Choroid plexus epithelial cell (primary cell): Measurements from ENCODE around the gene ST8SIA6.
A peak's percentile ranks its signal among the peaks of the same experiment; 100 is the strongest.
"Not testable (repeated sequence)": the region's sequence is repeated elsewhere in the genome, so short reads cannot be mapped to it uniquely, and the experiment has no call there.

ENCODE experiments used
- DNase-seq: peaks from one replicate; pipeline ENCODE4 v3.0.0-alpha.2; 2010; ENCODE audit warnings: low read depth
- H3K4me3 ChIP-seq: 2 replicates; pipeline ENCODE4 v1.5.1; 2011; ENCODE audit warnings: low read depth, mild to moderate bottlenecking, control low read depth, low read length, moderate library complexity
- CTCF ChIP-seq: conservative IDR thresholded peaks from 2 replicates; pipeline ENCODE4 v1.5.1; 2011; ENCODE audit warnings: low read depth, mild to moderate bottlenecking, control low read depth, inconsistent platforms, low read length, moderate library complexity

The ST8SIA6 gene

GRCh38 chr10:17454161-17455014, at the start of gene ST8SIA6:
Gene ST8SIA6 (minus strand): TSS chr10:17454595. CDS start chr10:17454255, 340 bp downstream.
- TF ChIP-seq CTCF, result no peak
- H3K4me3 ChIP-seq, result peak within 1 kb of the TSS; percentile 57
- peak; percentile 56 for DNase-seq

- H3K4me3 ChIP-seq, result no peak overlapping the region
- no peak for TF ChIP-seq CTCF
- no peak for DNase-seq
Observed at GRCh38 chr10:17503795-17504194, 49.4 kb upstream of the ST8SIA6 start.

GRCh38 chr10:17502814-17503213, 48.4 kb upstream of the ST8SIA6 start:
- no peak for TF ChIP-seq CTCF
- no peak overlapping the region for H3K4me3 ChIP-seq
- no peak for DNase-seq

- DNase-seq, H3K4me3 ChIP-seq: not testable (repeated sequence)
Observed at GRCh38 chr10:17499014-17499413, 44.6 kb upstream of the ST8SIA6 start.

- no peak for DNase-seq
- no peak for TF ChIP-seq CTCF
- no peak overlapping the region for H3K4me3 ChIP-seq
Observed at GRCh38 chr10:17497446-17498030, 43.1 kb upstream of the ST8SIA6 start.

GRCh38 chr10:17494626-17495260, 40.3 kb upstream of the ST8SIA6 start:
- DNase-seq, result no peak
- TF ChIP-seq CTCF, result no peak
- no peak overlapping the region for H3K4me3 ChIP-seq

GRCh38 chr10:17488848-17489247, 34.5 kb upstream of the ST8SIA6 start:
- H3K4me3 ChIP-seq, result no peak overlapping the region
- TF ChIP-seq CTCF, result no peak
- no peak for DNase-seq
